Measurements from ENCODE around the gene GADD45B.
"Not testable (repeated sequence)": the region's sequence is repeated elsewhere in the genome, so short reads cannot be mapped to it uniquely, and the experiment has no call there.

Gene GADD45B

GRCh38 chr19:2488405-2488941, 12.5 kb downstream of the GADD45B start:
- DNase-seq (ENCODE audit: low read depth) = no peak

DNA sequence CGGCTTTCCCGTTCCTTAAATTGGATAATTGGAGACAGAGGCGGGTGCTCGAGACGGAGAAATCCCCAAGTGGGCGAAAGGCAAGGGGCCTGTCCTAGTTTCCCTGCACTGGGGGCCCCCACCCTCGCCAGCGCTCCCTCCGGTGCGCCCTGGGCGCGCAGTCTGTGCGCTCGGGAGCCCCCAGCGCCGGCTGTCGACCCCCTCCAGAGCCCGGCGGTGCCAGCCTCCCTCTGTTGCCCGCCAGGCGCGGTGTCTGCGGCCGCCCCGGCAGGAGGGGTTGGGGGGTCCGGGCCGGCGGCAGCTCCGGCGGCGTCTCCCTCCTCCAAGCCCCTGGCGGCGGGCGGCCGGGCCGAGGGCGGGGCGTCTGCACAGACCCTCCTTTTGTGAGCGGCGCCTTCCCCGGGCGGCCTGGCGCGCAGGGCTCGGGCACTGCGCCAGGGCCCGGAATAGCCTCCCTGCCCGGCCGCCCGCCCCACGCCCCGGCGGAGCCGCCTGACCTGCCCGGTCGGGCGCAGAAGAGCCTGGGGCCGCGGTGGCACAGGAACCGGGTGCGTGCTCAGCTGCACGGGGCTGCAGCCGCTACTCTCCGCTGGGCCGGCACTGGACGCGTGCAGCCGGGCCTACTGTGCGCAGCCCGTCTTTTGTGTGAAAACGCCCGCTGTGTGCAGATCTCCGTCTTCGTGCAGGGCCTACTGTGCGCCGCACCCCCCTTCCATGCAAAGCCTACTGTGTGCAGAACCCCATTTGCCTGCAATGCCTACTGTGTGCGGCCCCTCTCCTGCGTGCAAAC, 13.2 kb downstream of the GADD45B start:
- no peak for DNase-seq (ENCODE audit: low read depth)

GRCh38 chr19:2490659-2491058, 14.7 kb downstream of the GADD45B start:
- no peak for DNase-seq (ENCODE audit: low read depth)

GRCh38 chr19:2491130-2491801, 15.3 kb downstream of the GADD45B start:
- peak; percentile 82 for DNase-seq (ENCODE audit: low read depth)

- DNase-seq (ENCODE audit: low read depth) = no peak
Observed at GRCh38 chr19:2492870-2493269, 16.9 kb downstream of the GADD45B start.

- DNase-seq (ENCODE audit: low read depth) = not testable (repeated sequence)
Observed at GRCh38 chr19:2493448-2493847, 17.5 kb downstream of the GADD45B start.

- DNase-seq (ENCODE audit: low read depth) = no peak
Observed at GRCh38 chr19:2494084-2494446, 18.1 kb downstream of the GADD45B start.

GRCh38 chr19:2494447-2495129, 18.7 kb downstream of the GADD45B start:
- no peak for DNase-seq (ENCODE audit: low read depth)

DNA sequence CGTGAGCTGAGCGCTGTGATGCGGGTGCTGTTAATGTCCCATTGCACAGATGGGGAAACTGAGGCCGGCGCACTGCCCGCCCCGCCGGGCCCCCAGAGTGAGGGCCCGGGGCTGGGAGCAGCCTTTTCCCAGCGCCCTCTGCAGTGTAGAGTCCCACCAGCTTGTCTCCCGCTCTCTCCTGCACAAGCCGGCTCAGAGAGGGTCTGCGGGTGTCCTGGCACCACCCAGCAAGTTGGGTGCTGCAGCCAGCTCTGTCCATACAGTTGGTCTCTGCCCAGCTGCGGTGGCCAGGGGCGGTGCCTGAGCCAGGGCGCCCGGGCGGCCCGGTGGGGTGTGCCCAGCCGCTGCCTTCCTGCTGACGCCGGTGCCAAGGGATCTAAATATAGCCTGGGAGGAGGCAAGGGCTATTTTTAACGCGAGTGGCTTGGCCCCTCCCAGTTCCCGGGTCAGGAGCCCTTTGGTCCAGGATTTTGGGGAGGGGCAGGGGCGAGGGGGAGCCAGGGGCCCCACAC, 19.3 kb downstream of the GADD45B start:
- no peak for DNase-seq (ENCODE audit: low read depth)

- DNase-seq (ENCODE audit: low read depth) = no peak
Observed at GRCh38 chr19:2495651-2496316, 19.9 kb downstream of the GADD45B start.

GRCh38 chr19:2497186-2497585, 21.3 kb downstream of the GADD45B start:
- DNase-seq (ENCODE audit: low read depth) = no peak

- DNase-seq (ENCODE audit: low read depth) = no peak
Observed at GRCh38 chr19:2500156-2500555, 24.2 kb downstream of the GADD45B start.

- no peak for DNase-seq (ENCODE audit: low read depth)
Observed at GRCh38 chr19:2500841-2501261, 24.9 kb downstream of the GADD45B start.

DNA sequence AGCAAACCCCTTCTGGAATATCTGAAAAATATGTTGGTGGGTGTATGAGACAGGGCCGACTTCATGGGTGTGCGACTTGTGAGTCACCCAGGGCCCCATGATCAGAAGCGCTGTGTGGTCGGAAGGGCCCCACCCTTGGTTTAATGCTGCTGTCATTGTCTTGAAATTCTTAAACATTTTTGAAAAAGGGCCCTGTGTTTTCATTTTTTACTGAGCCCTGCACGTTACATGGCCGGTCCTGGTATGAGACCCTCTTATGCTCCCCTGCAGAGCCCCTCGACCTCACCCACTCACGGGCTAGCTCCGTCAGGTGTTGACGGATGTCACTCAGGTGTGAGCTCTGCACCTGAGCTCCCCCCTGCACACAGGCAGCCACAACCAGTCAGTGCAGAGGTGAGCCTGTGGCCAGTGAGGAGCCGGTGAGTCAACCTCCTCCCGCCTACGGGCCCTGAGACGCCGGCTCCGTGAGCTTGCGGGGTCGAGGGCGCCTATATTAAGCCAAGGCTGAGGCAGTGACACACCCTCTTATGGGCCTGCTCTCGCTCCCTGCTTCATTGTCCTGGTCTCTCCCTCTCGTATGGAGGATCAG, 27.7 kb downstream of the GADD45B start:
- peak; percentile 49 for DNase-seq (ENCODE audit: low read depth)

DNA sequence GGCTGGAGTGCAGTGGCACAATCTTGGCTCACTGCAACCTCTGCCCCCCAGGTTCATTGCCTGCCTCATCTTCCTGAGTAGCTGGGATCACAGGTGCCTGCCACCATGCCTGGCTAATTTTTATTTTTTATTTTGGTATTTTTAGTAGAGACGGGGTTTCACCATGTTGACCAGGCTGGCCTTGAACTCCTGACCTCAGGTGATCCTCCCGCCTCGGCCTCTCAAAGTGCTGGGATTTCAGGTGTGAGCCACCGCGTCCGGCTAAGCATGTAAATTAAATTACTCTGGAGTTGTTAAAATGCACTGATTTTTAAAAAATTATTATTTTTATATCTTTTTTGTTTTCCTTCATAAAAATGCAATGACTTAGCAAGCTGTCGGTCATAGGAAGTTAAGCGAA, 30.7 kb downstream of the GADD45B start:
- not testable (repeated sequence) for DNase-seq (ENCODE audit: low read depth)

DNA sequence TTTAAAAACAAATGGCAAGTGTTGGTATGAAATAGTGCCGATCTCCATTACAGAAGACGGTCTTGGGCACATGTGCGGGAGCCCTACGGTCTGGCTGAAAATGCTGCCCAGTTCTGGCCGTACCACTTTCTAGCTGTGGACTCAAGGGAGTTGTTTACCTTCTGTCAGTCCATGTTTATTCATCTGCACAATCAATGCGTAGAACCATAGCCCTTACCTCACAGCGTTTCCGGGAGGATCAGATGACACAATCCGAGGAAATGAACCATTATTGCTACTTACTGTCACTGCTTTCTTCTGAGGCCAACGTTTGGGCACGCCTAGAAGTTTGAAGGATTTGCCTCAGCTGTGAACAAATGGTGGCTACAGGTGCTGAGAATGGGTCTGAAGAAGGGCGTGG, 31.2 kb downstream of the GADD45B start:
- DNase-seq (ENCODE audit: low read depth) = no peak

- DNase-seq (ENCODE audit: low read depth) = no peak
Observed at GRCh38 chr19:2509096-2509495, 33.2 kb downstream of the GADD45B start.

DNA sequence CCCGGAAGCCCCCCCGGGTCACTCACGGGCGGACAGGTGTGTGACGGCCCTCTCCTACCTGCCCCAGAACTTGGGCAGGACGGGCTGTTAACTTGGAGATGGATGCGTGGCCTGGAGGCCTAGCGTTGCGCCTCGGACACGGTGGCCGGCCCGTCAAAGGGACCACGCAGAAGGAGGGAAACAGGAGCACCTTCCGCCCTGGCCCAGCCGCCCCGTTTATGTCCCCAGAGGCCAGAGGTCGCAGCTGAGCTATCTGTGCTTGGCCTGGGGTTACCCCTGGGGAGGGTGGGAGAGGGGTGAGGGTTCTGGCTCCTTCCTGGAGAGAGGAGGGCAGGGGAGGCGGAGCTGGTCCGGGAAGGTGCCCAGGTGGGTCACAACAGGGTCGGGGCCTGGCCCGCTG, 35.6 kb downstream of the GADD45B start:
- no peak for DNase-seq (ENCODE audit: low read depth)

GRCh38 chr19:2511991-2512390, 36.1 kb downstream of the GADD45B start:
- no peak for DNase-seq (ENCODE audit: low read depth)

DNA sequence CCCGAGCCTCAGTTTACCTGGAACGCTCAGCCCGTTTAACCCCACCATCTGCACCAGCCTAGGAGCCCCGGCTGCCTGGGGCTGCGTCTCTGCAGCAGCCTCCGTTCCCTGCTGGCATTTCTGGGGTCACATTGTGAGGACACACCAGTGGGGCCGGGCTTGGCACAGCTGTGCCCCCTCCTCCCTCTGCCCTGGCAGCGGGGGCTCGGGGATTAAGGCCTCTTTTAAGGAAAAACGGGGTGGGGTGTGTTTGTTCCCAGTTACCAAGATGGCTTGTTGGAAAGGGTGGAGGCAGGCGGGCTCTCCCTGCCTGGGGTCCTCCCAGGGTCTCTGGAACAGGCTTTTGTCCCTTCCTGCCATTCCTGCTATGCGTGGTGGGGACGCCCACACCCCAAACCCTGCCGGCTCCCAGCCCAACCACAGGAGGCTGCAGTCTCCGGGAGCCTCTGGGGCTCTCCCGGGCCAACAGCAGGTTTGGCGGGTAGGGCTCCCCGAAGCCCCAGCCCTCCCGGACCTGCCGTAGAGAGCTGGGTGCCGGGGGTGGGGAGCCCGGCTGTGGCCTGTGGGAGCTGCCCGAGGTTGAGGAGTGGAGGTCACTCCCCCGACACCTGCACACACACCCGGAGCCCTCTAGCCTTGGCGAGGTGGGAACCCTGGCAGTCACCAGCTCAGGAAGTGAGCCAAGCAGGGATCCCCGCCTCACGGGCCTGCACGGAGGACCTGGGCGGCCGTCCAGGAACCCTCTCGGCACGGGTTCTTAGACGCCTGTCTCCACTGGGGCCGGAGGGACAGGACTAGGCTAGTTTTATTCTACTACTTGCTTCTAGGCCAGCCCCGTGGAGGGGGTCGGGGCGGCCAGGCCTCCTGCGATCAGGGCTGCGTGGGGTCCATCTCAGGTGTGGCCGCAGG, 36.9 kb downstream of the GADD45B start:
- no peak for DNase-seq (ENCODE audit: low read depth)
